H1 (cell line): ENCODE measurements around the gene CCDC148. TPM values are rescaled to one million over a fixed set of nuclear protein-coding genes. Genes with fewer than 3 reads are reported as not detected.
A peak's percentile ranks its signal among the peaks of the same experiment; 100 is the strongest.

Experiments used
- CTCF ChIA-PET: fragments of 300-600 bp; sonication (Branson Sonifier 250); formaldehyde crosslinking; loops from one replicate; lab custom pipeline; 2021; ENCODE audit not compliant: partially characterized antibody; lab: Charles Lee
- POLR2A ChIA-PET: fragments of 300-600 bp; sonication (Branson Sonifier 250); formaldehyde crosslinking; loops from one replicate; lab custom pipeline; 2021; ENCODE audit warnings: inconsistent platforms; ENCODE audit not compliant: partially characterized antibody; lab: Charles Lee
- DNase-seq, 2 experiments: peaks; one replicate each; pipeline versions ENCODE4 v3.0.0 to v3.0.0-alpha.2; 2010 to 2022; ENCODE audit warnings: low spot score in 2 of 2, low read depth in 1 of 2, mixed read lengths in 1 of 2
- FAIRE-seq: peaks from 2 replicates; lab custom pipeline; 2011; peaks lifted over from hg19 to GRCh38; lab: Jason Lieb, UNC
- H2AFZ ChIP-seq: 2 replicates; pipeline ENCODE4 v1.8.1; 2012; ENCODE audit warnings: low read length, inconsistent platforms
- H2AK5ac ChIP-seq: 2 replicates; pipeline ENCODE4 v1.6.1; 2013; ENCODE audit warnings: low read depth, low read length
- H2BK120ac ChIP-seq: replicated peaks from 2 replicates; pipeline ENCODE3; 2013; ENCODE audit warnings: low read depth, low read length, inconsistent platforms
- H2BK12ac ChIP-seq: 2 replicates; pipeline ENCODE4 v1.6.1; 2013; ENCODE audit warnings: low read depth, low read length
- H2BK15ac ChIP-seq: 2 replicates; pipeline ENCODE4 v1.6.1; 2013; ENCODE audit warnings: low read length
- H2BK20ac ChIP-seq: 2 replicates; pipeline ENCODE4 v1.6.1; 2013; ENCODE audit warnings: low read length
- H2BK5ac ChIP-seq: 2 replicates; pipeline ENCODE4 v1.6.1; 2013; ENCODE audit warnings: low read depth, low read length
- H3K14ac ChIP-seq: 2 replicates; pipeline ENCODE4 v1.6.1; 2013; ENCODE audit warnings: inconsistent platforms; ENCODE audit not compliant: insufficient read length
- H3K18ac ChIP-seq: 2 replicates; pipeline ENCODE4 v1.6.1; 2013; ENCODE audit warnings: low read length; ENCODE audit errors: extremely low read depth
- H3K23ac ChIP-seq: 2 replicates; pipeline ENCODE4 v1.6.1; 2013; ENCODE audit warnings: inconsistent platforms; ENCODE audit not compliant: insufficient read length
- H3K23me2 ChIP-seq: 2 replicates; pipeline ENCODE4 v1.6.1; 2013; ENCODE audit warnings: low read depth, low read length
- H3K27ac ChIP-seq: 2 replicates; pipeline ENCODE4 v1.6.1; 2011; ENCODE audit warnings: low read depth, low read length, inconsistent platforms
- H3K27me3 ChIP-seq, 4 experiments: replicated peaks in 1 of 4; 1 replicate in 1 of 4; 2 replicates in 3 of 4; pipeline versions ENCODE4 v1.6.1 to v1.8.1; 2011 to 2013; ENCODE audit warnings: low read length in 3 of 4, mild to moderate bottlenecking in 3 of 4, inconsistent platforms in 2 of 4, mixed read lengths in 2 of 4, moderate library complexity in 1 of 4; ENCODE audit not compliant: control insufficient read depth in 3 of 4, insufficient read depth in 3 of 4; ENCODE audit errors: extremely low read depth in 1 of 4
- H3K36me3 ChIP-seq, 4 experiments: 2 replicates each; pipeline versions ENCODE4 v1.6.1 to v1.8.1; 2011 to 2013; ENCODE audit warnings: mild to moderate bottlenecking in 4 of 4, low read length in 3 of 4, moderate library complexity in 2 of 4, control low read depth in 1 of 4, inconsistent platforms in 1 of 4; ENCODE audit not compliant: insufficient read depth in 4 of 4, control insufficient read depth in 2 of 4
- H3K4ac ChIP-seq: replicated peaks from 2 replicates; pipeline ENCODE3; 2013; ENCODE audit warnings: low read length, low read depth, mixed read lengths, inconsistent platforms; ENCODE audit not compliant: insufficient read length
- H3K4me1 ChIP-seq, 4 experiments: replicated peaks in 1 of 4; 1 replicate in 1 of 4; 2 replicates in 3 of 4; pipeline versions ENCODE4 v1.6.1 to v1.8.1; 2011 to 2013; ENCODE audit warnings: low read length in 3 of 4, inconsistent platforms in 2 of 4, mixed read lengths in 1 of 4; ENCODE audit not compliant: insufficient read depth in 4 of 4, control insufficient read depth in 3 of 4
- H3K4me2 ChIP-seq, 2 experiments: 2 replicates each; pipeline versions ENCODE4 v1.6.1 to v1.8.1; 2011 to 2013; ENCODE audit warnings: low read depth in 2 of 2, low read length in 2 of 2, control low read depth in 1 of 2, inconsistent platforms in 1 of 2, mild to moderate bottlenecking in 1 of 2; ENCODE audit not compliant: insufficient read depth in 1 of 2
- H3K4me3 ChIP-seq, 4 experiments: fragments of 200-600, 300-600 bp in 1 of 4; sonication (generic), shearing (Covaris generic), sonication (Bioruptor Twin) in 1 of 4; 2 replicates each; pipeline versions ENCODE4 v1.5.1 to v1.8.1; 2011 to 2016; ENCODE audit warnings: low read length in 4 of 4, low read depth in 3 of 4, control low read depth in 2 of 4, inconsistent platforms in 2 of 4, mild to moderate bottlenecking in 2 of 4, mixed read lengths in 1 of 4, moderate library complexity in 1 of 4; ENCODE audit not compliant: insufficient read depth in 2 of 4; ENCODE audit errors: extremely low read depth in 1 of 4
- H3K56ac ChIP-seq: replicated peaks from 2 replicates; pipeline ENCODE3; 2013; ENCODE audit warnings: low read depth, mild to moderate bottlenecking, mixed read lengths, low read length, inconsistent platforms; ENCODE audit not compliant: insufficient read length
- H3K79me1 ChIP-seq: 2 replicates; pipeline ENCODE4 v1.6.1; 2013; ENCODE audit warnings: low read depth, low read length, control low read depth
- H3K79me2 ChIP-seq, 2 experiments: 2 replicates each; pipeline versions ENCODE4 v1.6.1 to v1.8.1; 2012 to 2013; ENCODE audit warnings: low read length in 2 of 2, mild to moderate bottlenecking in 2 of 2, inconsistent platforms in 1 of 2; ENCODE audit not compliant: insufficient read depth in 2 of 2, control insufficient read depth in 1 of 2
- H3K9ac ChIP-seq, 4 experiments: replicated peaks in 1 of 4; 1 replicate in 1 of 4; 2 replicates in 3 of 4; pipeline versions ENCODE4 v1.6.1 to v1.8.1; 2011 to 2013; ENCODE audit warnings: low read depth in 3 of 4, low read length in 3 of 4, control low read depth in 2 of 4, mild to moderate bottlenecking in 2 of 4, moderate library complexity in 2 of 4, inconsistent platforms in 1 of 4; ENCODE audit errors: extremely low read depth in 1 of 4
- H3K9me3 ChIP-seq, 2 experiments: 2 replicates each; pipeline versions ENCODE4 v1.6.1 to v1.8.1; 2012 to 2013; ENCODE audit warnings: mild to moderate bottlenecking in 2 of 2, moderate library complexity in 2 of 2, control low read depth in 1 of 2, inconsistent platforms in 1 of 2, low read depth in 1 of 2, low read length in 1 of 2, mixed read lengths in 1 of 2; ENCODE audit not compliant: insufficient read depth in 2 of 2
- H4K20me1 ChIP-seq, 2 experiments: replicated peaks in 1 of 2; 2 replicates each; pipeline versions ENCODE3 to v1.8.1; 2011 to 2013; ENCODE audit warnings: inconsistent platforms in 2 of 2, low read length in 2 of 2, mild to moderate bottlenecking in 1 of 2; ENCODE audit not compliant: insufficient read depth in 2 of 2, control insufficient read depth in 1 of 2
- H4K5ac ChIP-seq: 2 replicates; pipeline ENCODE4 v1.6.1; 2013; ENCODE audit warnings: low read length, low read depth, mixed read lengths, inconsistent platforms; ENCODE audit not compliant: insufficient read length
- H4K8ac ChIP-seq: 2 replicates; pipeline ENCODE4 v1.8.0; 2013; ENCODE audit warnings: mild to moderate bottlenecking, moderate library complexity, low read length, inconsistent platforms; ENCODE audit not compliant: insufficient read depth; ENCODE audit errors: extremely low read depth
- H4K91ac ChIP-seq: replicated peaks from 2 replicates; pipeline ENCODE3; 2013; ENCODE audit warnings: low read length, mixed read lengths, inconsistent platforms; ENCODE audit not compliant: insufficient read length
- NANOG ChIP-seq: IDR thresholded peaks from 2 replicates; pipeline ENCODE4 v1.6.1; 2011; ENCODE audit warnings: low read length, low read depth, mild to moderate bottlenecking, inconsistent platforms; ENCODE audit not compliant: insufficient read depth, poor library complexity, severe bottlenecking
- RNF2 ChIP-seq: fragments of 200-900, 300-1000 bp; sonication (generic); IDR thresholded peaks from 2 replicates; pipeline ENCODE4 v1.7.1; 2016; ENCODE audit warnings: borderline replicate concordance, low read depth, mild to moderate bottlenecking, antibody characterized with exemption, low read length; ENCODE audit not compliant: poor library complexity, severe bottlenecking; ENCODE audit errors: missing control alignments
- SUZ12 ChIP-seq: fragments of 200-600 bp; sonication (generic); IDR thresholded peaks from 2 replicates; pipeline ENCODE4 v1.6.1; 2012; ENCODE audit warnings: mild to moderate bottlenecking, inconsistent platforms, low read length, moderate library complexity, mixed read lengths
- TEAD4 ChIP-seq: IDR thresholded peaks from 2 replicates; pipeline ENCODE4 v1.6.1; 2012; ENCODE audit warnings: low read depth, low read length, inconsistent platforms, mixed read lengths
- WGBS, 2 experiments: shearing (Covaris generic) in 1 of 2; methylation state at CpG; one replicate each; pipeline versions ENCODE4 v1.1.6 to v1.1.7; 2013 to 2015; ENCODE audit warnings: low lambda C conversion rate in 2 of 2, mixed read lengths in 2 of 2, inconsistent platforms in 1 of 2, low coverage in 1 of 2, missing lambda C conversion rate in 1 of 2; ENCODE audit not compliant: insufficient replicate concordance in 2 of 2, insufficient coverage in 1 of 2, insufficient read length in 1 of 2; ENCODE audit errors: extremely low coverage in 1 of 2, missing lambda C conversion rate in 1 of 2; 5-methylcytosine and 5-hydroxymethylcytosine counted together
- polyA plus RNA-seq, 7 experiments: library from polyadenylated mRNA; depleted of rRNA in 3 of 7; stranded (reverse) in 5 of 7; unstranded in 2 of 7; fragments of >200 nt in 5 of 7; fragments of 200-250 nt in 2 of 7; gene quantifications; 1 replicate in 5 of 7; 2 replicates in 1 of 7; 4 replicates in 1 of 7; pipeline versions ENCODE4 v1.2.1 to v1.2.3, GENCODE V29; 2011 to 2013; ENCODE audit warnings: missing spikeins in 2 of 7, mixed read lengths in 2 of 7
- total RNA-seq: library from RNA; stranded (reverse); fragmentation: NEBNext Ultra II Directional; extraction: Animal tissue kit (Norgen Biotek cat#: 25700); gene quantifications from 2 replicates; pipeline ENCODE4 v1.2.1, GENCODE V29; 2021

CCDC148 gene
- total and polyA plus RNA-seq, 2 of the 8 experiments (the other 6 are each of a cell fraction or from before 2014, with no cell fraction given) = 0.45 to 1.3 TPM

- Histone ChIP-seq H3K4me1 (peaks cover 0 to 4% (median 0%) of the 10 kb centered on the region in 4 experiments; a peak in 1 of 7 replicates), H4K8ac (no peak overlapping the region), H3K79me1 (no peaks in the 10 kb centered on the region), H4K5ac (no peak overlapping the region), H2BK120ac (no peak overlapping the region), H3K23me2 (no peaks in the 10 kb centered on the region), H3K27ac (no peak overlapping the region), H2BK12ac (no peak overlapping the region), H2BK20ac (no peak overlapping the region), H4K91ac (no peak overlapping the region), H3K9me3 (no peaks in the 10 kb centered on the region), H2BK15ac (no peak overlapping the region), H3K4ac (no peak overlapping the region), H3K4me2 (no peak overlapping the region; a peak in 1 of 4 replicates), H3K79me2 (no peaks in the 10 kb centered on the region), H3K9ac (no peak overlapping the region), H2AK5ac (no peak overlapping the region), H3K27me3 (no peaks in the 10 kb centered on the region), H4K20me1 (no peaks in the 10 kb centered on the region), H3K56ac (no peak overlapping the region), H2AFZ (peak overlapping the region; percentile 68; the same call in 1 of the 2 replicates), H3K36me3 (no peaks in the 10 kb centered on the region), H3K18ac (no peak overlapping the region), H3K23ac (no peak overlapping the region), H3K14ac (no peak overlapping the region), H3K4me3 (no peak overlapping the region), H2BK5ac (no peak overlapping the region)
- no peak for FAIRE-seq
- WGBS, 2 experiments = 69% methylated on average over 7 of the region's 7 CpGs; no CpG with 5 or more reads in 1 of the 2 experiments
- ChIA-PET CTCF (interaction anchor here (0.7 to 1.4 kb wide), 5 partner anchors 8 to 60 kb away, joined by 3 to 4 read pairs (median 3); no protein-coding TSS in a partner anchor), POLR2A (interaction anchor here (1.0 kb wide), 1 partner anchor 267 kb away, joined by 3 read pairs; no protein-coding TSS in a partner anchor)
- no peak for DNase-seq
- TF ChIP-seq NANOG = no peak
- no peak for TF ChIP-seq RNF2
- no peak for TF ChIP-seq TEAD4
- no peak for TF ChIP-seq SUZ12
Measured at GRCh38 chr2:158191076-158191895, 265.3 kb downstream of the CCDC148 start.
